Activated T-helper 9 cell treated with anti-CD3 and anti-CD28 coated beads, Interleukin-2, amount 50 U/mL, for 16 hours (primary cell): Measurements from ENCODE around the gene FAM174C.
"Not testable (repeated sequence)": the region's sequence is repeated elsewhere in the genome, so short reads cannot be mapped to it uniquely, and the experiment has no call there.

Experiments
- DNase-seq: peaks from one replicate; pipeline ENCODE4 v3.0.0-alpha.2; 2020; ENCODE audit warnings: low read depth

Gene FAM174C

DNA sequence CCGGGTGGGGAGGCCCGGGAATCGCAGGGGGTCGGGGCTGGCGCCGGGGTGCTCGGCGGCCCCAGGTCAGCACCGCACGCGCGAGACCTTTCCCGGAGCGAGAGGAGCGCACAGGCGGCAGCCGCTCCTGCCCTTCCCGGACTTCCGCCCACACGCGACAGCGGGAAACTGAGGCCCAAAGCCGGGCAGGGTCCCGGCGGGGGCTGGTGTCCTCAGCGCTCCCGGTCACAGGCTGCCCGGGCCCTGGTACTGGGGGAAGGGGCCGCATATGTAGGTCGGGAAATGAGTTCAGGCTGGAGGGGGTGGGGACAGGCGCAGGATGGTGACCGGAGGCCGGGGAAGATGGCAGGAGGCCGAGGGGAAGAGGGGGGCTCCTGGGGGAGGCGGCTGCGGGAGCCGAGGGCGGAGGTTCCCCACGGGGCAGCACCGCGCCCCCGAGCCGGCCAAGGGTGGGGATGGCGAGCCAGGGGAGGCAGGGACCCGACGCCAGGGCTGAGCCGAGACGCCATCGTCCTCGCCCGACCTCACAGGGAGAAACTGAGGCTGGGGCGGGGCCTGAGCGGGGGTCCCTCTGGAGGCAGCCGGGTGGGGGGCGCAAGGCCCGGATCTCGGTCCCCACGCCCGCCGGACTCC is 38.2 kb upstream of the FAM174C start:
- no peak for DNase-seq

DNA sequence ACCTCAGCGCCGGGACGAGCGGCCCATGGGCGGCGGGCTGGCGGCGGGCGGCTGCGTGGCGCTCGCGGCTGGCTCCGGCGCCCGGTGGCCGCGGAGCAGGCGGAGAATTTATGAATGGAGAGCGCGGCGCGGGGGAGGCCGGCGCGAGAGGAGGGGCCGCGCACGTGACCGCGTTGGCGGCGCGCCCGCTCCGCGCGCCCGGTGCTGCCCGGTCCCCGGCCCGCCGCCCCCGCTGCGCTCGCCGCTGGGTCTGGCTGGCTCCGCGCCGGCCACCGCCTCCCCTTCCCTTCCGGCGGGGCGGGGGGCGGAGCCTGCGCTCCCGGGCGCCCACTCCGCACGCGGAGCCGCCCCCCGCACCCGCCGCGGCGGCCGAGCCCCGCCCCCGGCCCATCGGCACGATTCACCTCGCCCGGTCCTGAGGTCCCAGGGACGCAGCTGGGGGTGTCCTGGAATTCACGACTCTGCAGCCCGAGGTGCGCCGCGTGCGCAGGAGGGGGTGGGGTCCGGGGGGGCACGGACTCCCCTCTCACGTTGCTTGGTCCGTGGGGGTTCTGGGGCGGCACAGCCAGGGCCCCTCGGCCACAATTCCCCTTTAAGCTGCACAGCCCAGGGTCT is 37.5 kb upstream of the FAM174C start, which contains the start of gene CBARP:
Gene CBARP, minus strand, starts transcription at position 252 of the 615 bp plus-strand sequence. CDS start 1,905 bp downstream, outside the sequence.
- no peak for DNase-seq

DNA sequence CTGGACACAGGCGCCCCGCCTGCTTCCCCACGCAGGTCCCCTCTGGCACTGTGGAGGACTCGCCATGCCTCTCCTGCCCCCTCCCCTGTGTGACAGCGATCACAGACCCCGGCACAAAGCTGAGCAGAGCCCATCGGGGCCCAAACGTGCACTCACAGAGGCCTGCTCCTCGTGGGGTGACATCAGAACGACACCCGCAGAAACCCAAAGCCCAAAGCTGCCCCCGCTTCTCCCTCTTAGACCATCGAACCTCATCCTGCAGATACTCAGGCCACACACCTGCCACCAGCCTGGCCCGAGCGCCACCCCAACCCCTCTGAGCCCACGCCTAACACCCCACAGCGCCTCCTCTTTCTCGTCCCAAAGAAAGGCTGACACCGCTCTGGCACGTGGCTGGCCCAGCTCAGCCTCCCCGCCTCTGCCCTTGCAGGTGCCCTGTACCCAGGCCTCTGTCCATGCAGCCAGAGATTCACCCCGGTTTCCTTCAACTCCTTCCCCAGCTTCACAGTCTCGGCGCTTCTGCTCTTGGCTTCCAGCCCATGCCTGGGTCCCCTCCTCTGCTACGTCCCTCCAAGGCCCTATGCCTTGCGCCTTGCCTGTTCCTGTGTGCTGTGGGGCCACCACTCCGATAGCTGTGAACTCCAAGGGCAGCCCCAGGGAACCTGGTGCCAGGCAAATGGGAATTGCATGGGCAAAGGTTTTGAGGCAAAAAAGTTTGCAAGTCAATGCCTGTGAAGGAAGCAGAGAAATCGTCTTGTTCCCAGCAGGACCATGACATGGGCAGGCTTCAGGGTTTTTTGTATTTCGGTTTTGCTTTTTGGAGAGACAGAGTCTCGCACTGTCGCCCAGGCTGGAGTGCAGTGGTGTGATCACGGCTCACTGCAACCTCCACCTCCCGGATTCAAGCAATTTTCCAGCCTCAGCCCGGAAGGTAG is 36.7 kb upstream of the FAM174C start:
- DNase-seq = no peak

DNA sequence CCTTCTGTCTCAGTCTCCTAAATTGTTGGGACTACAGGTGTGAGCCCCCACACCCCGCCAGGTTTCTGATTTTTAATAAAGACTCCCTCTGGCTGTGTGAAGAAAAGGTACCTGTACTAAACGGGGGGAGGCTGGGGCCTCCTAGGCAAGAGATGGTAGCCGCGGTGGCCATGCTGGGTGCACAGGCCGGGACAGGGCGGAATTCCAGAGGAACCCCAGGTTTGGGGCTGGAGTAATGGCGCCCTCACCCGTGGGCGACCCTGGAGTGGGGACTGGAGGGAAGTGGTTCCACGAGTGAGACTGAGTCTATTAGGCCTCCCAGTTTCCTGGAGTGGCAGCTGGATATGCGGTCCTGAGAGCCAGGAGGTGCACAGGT is 35.9 kb upstream of the FAM174C start:
- no peak for DNase-seq

DNA sequence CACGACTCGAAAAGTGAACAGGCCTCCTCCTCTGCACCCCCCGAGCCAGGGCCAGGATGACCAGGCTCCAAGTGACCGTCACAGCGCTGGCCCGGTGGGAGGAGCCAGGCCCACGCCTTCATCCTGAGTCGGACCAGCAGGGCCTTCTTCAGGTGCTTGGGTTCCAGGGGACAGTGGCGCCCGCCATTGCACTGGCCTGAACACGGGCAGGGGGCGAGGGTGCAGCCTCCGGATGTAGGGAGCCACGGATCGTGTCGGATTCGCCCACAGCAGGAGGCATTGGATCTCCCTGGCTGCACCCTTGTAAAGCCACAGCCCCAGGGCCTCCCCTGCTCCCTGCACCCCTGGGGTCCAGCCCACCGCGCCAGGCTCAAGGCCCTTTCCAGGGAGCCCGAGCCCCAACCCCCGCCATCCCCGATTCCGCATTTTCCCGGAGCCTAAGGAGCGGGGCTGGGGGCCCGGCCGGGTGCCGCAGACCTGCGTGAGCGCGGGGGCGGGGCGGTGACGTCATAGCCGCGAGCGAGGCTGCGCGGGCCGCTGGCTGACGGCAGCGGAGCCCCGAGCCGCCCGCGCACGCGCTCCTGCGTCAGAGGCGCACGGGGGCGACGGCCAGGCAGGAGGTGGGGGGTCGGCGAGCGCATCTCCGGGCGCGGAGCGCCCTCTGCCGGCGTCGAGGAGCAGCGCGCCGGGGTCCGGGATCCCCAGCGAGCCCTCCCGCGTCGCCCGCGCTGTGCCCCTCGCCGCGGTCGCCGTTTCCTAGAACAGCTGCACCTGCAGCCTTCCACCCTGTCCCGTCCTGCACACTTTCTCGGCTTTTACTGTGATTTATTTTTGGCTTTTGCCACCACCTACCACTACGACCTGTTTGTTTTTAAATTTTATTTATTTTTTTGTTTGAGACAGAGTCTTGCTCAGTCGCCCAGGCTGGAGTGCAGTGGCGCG is 35.3 kb upstream of the FAM174C start:
- DNase-seq = peak; percentile 98

DNA sequence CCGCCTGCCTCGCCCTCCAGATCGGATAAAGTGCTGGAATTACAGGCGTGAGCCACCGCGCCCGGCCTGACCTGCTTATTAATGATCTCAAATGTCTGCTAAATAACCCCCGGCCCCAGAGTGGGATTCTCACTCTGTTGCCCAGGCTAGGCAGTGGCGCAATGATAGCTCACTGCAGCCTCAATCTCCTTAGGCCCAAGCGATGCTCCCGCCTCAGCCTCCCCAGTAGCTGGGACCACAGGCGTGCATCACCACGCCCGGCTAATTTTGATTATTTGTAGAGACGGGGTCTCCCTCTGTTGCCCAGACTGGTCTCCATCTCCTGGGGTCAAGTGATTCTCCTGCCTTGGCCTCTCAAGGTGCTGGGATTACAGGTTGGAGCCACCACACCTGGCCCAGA is 34.4 kb upstream of the FAM174C start:
- DNase-seq = no peak

DNA sequence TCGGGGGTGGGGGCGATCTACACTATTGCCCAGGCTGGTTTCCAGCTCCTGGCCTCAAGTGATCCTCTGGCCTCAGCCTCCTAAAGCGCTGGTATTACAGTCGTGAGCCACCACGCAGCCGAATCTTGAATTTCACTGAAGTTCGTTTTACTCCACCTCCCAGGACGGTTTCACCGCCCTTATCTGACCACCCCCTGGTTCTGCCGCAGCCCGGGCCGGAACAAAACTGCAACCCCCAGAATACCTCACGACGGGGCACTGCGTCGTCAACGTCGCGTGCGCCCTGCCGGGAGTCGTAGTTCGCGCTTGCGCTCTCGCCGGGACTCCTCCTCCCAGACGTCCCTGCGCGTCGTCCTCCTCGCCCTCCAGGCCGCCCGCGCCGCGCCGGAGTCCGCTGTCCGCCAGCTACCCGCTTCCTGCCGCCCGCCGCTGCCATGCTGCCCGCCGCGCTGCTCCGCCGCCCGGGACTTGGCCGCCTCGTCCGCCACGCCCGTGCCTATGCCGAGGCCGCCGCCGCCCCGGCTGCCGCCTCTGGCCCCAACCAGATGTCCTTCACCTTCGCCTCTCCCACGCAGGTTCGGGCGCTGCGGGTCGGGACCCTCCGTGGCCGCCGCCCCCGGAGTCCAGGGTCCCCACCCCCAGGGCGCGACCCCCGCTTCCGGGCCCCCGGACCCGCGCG is 33.8 kb upstream of the FAM174C start, which contains the start of gene ATP5F1D:
Gene ATP5F1D, plus strand, starts transcription at position 335 of the 679 bp plus-strand sequence. Its CDS starts 100 bp downstream, at position 435.
- peak; percentile 92 for DNase-seq

DNA sequence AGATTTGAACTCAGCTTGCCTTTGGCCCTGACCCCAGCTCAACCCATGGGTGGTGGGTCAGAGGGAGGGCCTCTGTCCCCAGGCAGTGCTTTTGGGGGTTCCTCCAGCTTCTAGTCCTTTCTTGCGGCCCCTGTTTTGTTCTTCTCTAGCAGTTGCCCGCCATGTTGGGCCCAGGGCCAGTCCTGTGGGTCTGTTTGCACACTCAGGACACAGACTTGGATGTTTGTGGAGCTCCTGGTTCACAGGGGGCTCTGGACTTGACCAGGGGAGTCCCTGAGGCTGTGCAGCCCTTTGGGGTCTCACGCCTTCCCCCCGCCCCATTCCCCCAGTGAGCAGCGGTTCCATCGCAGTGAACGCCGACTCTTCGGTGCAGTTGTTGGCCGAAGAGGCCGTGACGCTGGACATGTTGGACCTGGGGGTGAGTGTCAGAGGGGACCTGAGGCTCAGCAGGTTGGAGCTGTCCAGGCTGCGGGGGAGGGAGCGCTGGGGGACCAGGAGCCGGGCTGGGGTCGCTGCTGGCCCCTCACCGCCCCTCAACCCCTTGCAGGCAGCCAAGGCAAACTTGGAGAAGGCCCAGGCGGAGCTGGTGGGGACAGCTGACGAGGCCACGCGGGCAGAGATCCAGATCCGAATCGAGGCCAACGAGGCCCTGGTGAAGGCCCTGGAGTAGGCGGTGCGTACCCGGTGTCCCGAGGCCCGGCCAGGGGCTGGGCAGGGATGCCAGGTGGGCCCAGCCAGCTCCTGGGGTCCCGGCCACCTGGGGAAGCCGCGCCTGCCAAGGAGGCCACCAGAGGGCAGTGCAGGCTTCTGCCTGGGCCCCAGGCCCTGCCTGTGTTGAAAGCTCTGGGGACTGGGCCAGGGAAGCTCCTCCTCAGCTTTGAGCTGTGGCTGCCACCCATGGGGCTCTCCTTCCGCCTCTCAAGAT is 31.3 kb upstream of the FAM174C start:
- DNase-seq = peak; percentile 80

DNA sequence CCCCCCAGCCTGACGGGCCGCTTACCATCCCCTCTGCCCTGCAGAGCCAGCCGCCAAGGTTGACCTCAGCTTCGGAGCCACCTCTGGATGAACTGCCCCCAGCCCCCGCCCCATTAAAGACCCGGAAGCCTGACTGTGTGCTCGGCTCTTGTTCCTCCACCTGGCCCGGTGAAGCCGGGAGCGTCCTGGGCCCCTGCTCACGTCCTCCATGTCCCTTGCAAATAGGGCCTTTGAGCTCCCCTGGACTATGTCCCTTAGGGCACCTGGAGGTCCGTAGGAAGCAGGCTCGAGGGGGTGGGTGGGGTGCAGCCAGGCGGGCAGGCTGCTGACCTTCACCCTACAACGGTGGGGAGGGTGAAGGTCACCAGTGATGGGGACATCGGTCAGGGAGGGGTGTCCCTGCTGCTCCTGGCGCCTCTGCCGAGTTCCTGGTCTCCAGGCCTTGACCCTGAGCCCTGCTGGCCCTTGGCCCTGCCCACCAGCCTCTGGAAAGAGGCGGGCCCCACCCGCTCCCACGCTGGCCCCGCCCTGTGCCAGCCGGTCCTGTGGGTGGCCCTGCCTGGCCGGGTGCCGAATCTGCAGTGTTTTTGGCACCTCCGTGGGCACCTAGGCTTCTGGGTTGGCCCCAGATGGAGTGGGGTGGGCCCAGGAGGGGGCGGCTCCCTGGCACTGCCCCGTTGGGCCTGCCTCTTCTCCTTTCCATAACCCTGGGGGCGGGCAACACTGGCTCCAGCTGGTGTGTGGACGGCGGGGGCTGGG is 30.5 kb upstream of the FAM174C start:
- no peak for DNase-seq

DNA sequence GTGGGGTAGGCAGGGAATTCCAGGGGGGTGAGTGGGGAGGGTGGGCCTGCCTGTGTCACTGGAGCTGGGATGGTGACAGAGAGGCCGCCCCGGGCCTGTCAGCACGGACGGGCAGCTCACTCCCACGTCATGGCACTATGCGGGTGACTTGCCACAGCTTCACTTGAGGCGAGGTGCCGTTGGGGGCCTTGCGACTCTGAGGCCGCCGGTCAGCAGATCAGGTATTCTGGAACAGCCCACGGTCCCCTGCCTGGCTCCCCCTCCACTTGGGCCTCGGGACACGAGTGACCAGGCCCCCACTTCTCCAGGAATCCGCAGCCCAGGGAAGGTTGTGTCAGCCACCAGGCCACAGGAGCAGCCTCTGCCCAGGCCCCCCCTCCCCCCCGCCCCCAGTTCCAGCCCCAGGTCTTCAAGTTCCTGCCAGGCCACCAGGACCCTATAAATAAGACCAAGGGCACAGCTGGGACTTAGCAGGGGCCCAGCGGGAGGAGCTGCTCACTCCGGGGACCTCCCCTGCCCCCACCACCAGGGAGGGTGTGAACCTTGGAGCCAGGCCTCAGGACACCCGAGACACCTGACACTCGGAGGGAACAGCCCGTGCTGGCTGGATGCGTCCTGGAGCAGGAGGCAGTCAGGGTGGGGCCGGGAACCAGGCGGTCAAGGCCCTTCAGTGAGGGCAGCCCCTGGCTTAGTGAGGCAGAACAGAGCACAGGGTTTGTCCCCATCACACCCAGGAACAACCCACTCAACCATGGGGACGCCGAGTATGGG is 29.7 kb upstream of the FAM174C start:
- no peak for DNase-seq

DNA sequence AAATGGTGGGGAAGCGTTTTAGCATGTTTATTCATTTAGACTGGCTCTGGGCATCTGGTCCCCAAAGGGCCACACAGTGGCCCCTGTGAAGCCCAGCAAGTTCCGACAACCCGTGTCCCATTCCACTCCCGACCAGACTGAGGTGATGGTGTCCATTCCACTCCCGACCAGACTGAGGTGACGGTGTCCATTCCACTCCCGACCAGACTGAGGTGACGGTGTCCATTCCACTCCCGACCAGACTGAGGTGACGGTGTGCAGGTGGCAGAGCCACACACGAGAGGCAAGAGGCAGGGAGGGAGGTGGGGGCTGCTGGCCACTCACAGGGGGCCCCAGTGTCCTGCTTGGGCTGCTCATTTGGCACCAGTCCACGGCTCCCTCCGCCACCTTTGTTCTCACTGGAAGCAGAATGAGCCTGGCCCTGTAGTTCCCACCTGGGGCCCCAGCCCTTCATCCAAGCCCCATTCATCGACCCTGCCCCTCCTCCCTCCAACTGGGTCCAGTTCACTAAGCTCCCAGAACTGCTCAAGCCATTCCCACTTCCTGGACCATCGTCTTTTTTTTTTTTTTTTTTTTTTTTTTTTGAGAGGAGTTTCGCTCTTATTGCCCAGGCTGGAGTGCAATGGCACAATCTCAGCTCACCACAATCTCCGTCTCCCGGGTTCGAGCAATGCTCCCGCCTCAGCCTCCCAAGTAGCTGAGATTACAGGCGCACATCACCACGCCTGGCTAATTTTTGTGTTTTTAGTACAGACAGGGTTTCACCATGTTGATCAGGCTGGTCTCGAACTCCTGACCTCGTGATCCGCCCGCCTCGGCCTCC is 28.9 kb upstream of the FAM174C start:
- DNase-seq = not testable (repeated sequence)

DNA sequence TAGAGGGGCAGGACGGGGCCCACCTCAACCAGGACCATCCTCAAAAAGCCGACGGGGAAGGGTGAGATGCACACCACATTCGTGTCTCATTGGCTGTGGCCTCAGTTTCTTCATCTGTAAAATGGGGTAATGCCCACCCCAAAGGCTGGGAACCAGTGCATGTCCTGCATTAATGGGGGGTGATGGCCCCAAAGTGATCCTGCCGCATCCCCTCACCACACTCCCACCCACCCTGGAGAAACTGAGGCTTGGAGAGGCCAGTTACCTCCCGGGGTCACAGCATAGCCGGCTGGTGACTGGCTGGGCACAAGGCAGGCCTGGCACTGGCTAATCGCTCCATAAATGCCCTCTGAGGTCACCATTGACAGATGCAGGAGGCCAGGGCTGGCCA is 27.6 kb upstream of the FAM174C start:
- DNase-seq = no peak

DNA sequence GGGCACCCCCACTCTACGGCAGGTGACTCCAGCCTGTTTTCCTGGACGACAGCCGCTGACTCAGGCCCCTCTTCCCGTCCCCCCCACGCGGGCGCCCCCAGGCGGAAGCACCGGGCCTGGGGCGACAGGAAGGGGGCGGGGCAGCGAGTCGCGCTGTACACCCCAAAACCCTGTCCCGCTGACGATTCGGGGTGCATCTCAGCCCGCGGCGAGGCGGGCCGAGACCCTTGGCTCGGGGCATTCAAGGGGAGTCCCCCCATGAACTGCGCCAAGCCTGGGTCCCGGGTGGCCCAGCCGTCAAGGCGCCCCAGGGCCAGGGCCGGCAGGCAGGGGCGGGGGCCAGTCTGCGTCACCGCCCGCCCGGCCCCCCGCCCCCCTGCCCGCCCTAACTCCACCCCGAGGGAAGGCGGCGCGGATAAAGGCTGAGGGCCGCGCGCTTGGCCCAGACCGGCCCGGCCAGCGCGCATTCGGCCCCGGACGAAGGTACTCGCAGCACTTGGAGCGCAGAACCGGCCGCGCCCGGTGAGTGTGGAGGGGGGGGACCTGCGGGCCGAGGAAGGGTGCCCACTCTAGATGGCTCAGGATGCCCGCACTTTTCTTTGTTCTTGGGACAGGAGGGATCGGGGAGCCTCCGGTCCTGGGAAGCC is 27.1 kb upstream of the FAM174C start, which contains the start of gene MIDN:
Gene MIDN, plus strand, starts transcription at position 445 of the 647 bp plus-strand sequence. CDS start 1,714 bp downstream, outside the sequence.
- no peak for DNase-seq

DNA sequence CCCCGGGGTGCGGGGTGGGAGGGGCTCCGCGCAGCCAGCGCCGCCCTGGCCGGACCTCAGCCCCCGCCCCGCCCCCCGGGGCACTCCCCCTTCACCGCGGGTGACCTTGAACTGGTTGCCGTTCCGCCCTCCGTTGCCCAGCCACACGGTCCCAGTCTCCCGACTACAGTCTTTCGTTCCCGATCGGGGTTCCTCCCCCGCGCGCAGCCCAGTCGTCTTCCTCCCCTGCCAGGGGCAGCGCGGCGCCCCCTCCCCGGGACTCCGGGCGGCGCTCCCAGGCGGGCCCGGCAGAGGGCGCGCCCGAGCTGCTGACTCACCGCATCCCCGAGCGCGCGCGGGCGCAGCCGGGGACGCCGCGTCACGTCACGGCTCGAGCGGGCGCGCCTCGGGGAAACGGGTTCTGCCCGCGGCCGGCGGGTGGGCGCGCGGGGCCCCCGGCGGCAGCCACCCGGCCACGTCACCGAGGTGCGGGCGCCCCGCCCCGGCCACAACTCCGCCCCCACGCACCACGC is 26.5 kb upstream of the FAM174C start:
- DNase-seq = peak; percentile 76

DNA sequence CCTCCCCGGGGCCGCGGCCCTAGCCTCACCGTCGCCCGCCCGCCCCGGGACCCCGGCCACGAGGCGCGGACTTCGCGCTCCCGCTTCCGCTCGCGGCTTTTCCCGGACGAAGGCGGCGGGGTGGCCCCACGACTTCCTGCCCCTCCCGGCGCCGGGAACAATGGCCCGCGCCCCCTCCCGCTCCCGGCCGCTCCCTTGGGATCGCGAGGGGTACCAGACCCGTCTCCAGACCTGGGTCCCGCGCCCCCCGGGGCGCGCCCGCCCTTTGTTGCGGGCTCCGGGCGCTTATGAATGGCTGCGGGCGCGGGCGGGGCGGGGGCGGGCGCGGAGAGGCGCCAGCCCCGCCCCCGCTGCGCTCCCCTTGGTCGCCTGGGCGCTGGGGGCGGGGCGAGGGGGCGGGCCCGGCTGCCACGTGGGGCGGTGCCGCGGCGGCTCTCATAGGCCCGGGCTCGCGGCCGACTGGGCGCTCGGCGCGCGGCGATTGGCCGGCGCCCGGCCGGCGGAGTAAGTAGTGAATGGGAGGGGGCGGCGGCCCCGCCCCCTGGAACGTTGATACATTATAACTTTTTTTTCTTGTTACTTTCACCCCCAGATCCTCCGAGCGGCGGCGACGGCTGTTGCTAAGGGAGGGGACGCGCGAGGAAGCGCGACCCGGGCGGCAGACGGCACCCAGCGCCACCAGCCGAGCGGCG is 25.9 kb upstream of the FAM174C start:
- peak; percentile 92 for DNase-seq

DNA sequence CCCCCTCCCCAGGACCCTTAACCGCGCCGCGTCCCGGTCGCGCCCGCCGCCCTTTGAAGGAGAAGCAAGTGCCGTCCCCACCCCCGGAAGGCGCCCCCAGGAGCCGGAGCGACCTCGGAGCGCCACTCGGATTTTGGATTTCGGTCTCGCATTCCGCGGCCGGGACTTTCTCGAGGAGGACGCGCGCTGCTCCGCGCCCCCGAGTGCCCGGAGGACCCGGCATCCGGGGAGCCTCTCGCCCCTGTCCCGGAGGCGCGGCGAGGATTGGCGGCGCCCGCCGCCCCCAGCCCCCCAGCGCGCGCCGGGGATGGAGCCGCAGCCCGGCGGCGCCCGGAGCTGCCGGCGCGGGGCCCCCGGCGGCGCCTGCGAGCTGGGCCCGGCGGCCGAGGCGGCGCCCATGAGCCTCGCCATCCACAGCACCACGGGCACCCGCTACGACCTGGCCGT is 25.3 kb upstream of the FAM174C start:
- no peak for DNase-seq
